ENCODE data around the gene MTAP.

GRCh38 chr9:21761309-21761901, 41.0 kb upstream of the MTAP start:
- TF ChIP-seq GATA2 (IDR thresholded peaks at IDR 0.05; ENCODE audit: low read depth, low read length) = no peak
- no peak for TF ChIP-seq GATA3 (IDR thresholded peaks at IDR 0.05; ENCODE audit: low read depth, low read length)

Data from SH-SY5Y (cell line).